IPS DF 19.7 (cell line): ENCODE measurements around the gene ZNF182.
"Not testable (repeated sequence)": the region's sequence is repeated elsewhere in the genome, so short reads cannot be mapped to it uniquely, and the experiment has no call there.

Experiments used
- DNase-seq: peaks from one replicate; pipeline ENCODE4 v3.0.0-alpha.2; 2013; ENCODE audit warnings: low read depth, low spot score

The ZNF182 gene

GRCh38 chrX:48003758-48004457 lies at the start of gene ZNF182:
Gene ZNF182 (minus strand): TSS chrX:48003989. CDS start chrX:48002609, 1,380 bp downstream.
- no peak for DNase-seq

- DNase-seq: no peak
Measured at GRCh38 chrX:48046846-48047245, 43.1 kb upstream of the ZNF182 start.

GRCh38 chrX:48045410-48046311 lies 41.9 kb upstream of the ZNF182 start:
- no peak for DNase-seq

GRCh38 chrX:48043056-48043455 lies 39.3 kb upstream of the ZNF182 start:
- no peak for DNase-seq

DNA sequence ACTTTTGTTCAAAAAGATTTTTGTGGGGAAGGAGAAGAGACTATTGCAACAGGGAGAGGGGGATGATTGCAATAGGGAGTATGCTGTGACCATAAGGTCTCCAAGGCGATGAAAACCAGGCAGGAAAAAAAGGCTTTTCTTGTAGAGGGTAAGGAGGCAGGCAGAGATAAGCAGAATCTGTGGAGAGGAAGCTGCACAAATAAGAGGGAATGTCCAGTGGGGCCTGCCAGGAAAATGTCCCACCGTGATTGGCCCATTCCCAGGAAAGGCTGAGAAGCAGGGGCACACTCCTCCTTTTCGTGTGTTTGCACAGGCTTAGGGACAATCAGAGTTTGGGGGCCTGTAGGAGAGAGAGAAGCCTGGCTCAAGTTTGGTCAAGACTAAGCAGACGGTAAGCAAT lies 32.1 kb upstream of the ZNF182 start:
- DNase-seq: no peak

- DNase-seq: not testable (repeated sequence)
Measured at GRCh38 chrX:48030641-48031173, 26.9 kb upstream of the ZNF182 start.

DNA sequence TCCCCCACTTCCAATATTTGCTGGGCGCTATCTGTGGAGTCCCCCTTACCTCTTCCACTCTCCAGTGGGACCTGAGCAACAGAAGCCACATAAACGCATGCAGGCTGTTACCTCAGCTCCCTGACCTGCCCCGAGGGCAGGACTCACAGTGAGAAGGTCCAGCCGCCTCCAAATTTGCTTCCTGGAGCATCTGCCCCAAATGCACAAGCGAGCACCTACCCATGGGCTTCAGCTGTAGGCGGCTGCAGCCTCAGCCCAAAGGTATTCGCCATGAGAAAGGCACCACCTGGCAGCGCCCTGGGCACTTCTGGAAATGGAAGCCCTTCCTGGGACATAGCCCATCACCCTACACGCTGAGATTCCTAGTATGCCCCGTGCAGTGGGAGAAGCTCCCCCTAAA lies 26.4 kb upstream of the ZNF182 start:
- DNase-seq: no peak

GRCh38 chrX:48028091-48028490 lies 24.3 kb upstream of the ZNF182 start:
- DNase-seq: no peak

GRCh38 chrX:48027545-48027944 lies 23.8 kb upstream of the ZNF182 start:
- DNase-seq: not testable (repeated sequence)

- no peak for DNase-seq
Measured at GRCh38 chrX:48025561-48025960, 21.8 kb upstream of the ZNF182 start.

GRCh38 chrX:48022738-48023137 lies 18.9 kb upstream of the ZNF182 start:
- DNase-seq: no peak

GRCh38 chrX:48022100-48022499 lies 18.3 kb upstream of the ZNF182 start:
- no peak for DNase-seq

- no peak for DNase-seq
Measured at GRCh38 chrX:48021026-48021900, 17.5 kb upstream of the ZNF182 start.

DNA sequence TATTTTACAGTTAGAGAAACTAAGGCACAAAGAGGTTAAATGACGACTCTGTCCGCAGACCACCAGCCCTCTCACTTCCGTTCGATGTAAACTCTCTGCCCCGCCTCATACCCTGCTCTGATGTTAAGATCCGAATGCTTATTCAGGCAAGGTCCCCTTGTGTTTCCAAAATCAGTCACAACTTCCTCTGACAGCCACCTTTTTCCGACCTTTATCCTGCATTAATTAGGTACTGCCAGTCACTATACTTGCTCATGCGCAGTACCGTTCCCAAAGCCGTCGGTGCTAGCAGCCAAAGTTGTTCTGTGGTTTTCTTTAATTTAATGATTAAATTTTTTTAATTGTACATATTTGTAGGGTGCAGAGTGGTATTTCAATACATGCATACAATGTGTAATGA lies 16.7 kb upstream of the ZNF182 start:
- DNase-seq: not testable (repeated sequence)

DNA sequence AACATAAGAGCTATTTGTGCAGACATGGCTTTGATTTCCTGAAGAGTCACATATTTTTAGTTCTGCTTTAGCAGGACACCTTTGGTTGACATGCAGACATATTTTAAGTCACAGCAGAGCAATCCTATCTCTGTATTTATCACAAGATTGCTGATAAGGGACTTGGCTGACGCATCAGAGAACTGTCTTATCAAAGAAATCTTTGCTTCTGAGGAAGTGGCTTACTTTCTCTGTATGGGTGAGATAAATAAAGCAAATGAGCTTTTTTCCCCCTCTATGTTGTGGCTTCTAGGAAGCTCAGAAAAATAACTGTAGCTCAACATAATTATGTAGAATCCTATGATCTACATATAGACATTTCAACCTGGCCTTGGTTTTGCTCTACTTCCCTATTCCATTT lies 16.1 kb upstream of the ZNF182 start:
- not testable (repeated sequence) for DNase-seq

- not testable (repeated sequence) for DNase-seq
Measured at GRCh38 chrX:48016583-48017310, 13.0 kb upstream of the ZNF182 start.

GRCh38 chrX:48009445-48009960 lies 5.7 kb upstream of the ZNF182 start:
- not testable (repeated sequence) for DNase-seq

GRCh38 chrX:48006688-48007087 lies 2.9 kb upstream of the ZNF182 start, which contains the start of gene SPACA5:
Gene SPACA5 (plus strand): TSS chrX:48006988. CDS start chrX:48007803, 815 bp downstream.
- DNase-seq: not testable (repeated sequence)

DNA sequence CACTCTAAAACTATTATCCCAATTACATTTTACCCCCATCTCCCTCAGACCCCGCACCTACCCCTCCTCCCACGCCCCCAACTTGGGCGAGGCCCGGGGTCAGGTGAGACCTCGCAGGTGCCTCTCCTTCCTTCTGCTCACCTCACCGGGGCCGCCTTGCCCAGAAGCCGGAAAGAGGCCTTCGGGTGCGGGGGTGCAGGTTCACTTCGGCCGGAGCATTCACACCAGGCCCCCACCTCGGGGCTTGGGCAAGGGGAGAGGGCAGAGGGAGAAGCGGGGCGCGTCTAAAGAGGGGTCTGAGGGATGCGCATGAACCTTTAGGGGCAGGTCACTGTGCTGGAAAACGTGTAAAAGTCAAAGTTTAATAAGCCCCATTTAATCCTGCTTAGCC lies 427 bp downstream of the ZNF182 start:
- no peak for DNase-seq

DNA sequence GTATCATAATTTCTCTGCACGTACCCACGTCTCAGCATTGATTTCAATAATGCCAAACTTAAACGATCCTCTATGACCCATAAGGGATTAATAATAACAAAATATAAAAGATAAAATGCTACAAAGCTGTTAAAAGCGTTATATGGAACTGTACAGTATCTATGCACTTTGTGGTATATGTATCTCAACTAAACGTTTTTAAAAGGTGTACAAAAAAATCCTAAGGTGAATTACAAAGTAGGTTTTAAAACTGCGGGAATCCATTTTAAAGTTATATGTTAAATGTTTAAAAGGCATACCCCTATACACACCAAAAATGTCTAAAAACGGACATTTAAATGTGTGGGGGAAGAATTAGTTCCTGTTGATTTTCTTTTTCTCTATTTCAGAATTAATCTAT lies 860 bp downstream of the ZNF182 start:
- DNase-seq: no peak
